Breast epithelium (tissue), 4 donors: ENCODE measurements around the gene TEAD3. TPM values are rescaled to one million over a fixed set of nuclear protein-coding genes. Genes with fewer than 3 reads are reported as not detected.

Experiments
- DNase-seq, 2 donors: peaks; one replicate each; pipeline ENCODE4 v3.0.0-alpha.2; 2019; ENCODE audit warnings: low spot score in 2 of 2
- H3K27ac ChIP-seq, 2 donors: fragments of 200-600 bp; sonication (generic) in 1 of 2; one replicate each; pipeline ENCODE4 v1.5.1; 2016 to 2019; ENCODE audit warnings: mild to moderate bottlenecking in 1 of 2
- H3K27me3 ChIP-seq, 2 donors: fragments of 200-600 bp; sonication (generic) in 1 of 2; one replicate each; pipeline versions ENCODE4 v1.5.1 to v1.6.0; 2017 to 2019; ENCODE audit warnings: control low read depth in 1 of 2, mild to moderate bottlenecking in 1 of 2
- H3K36me3 ChIP-seq: fragments of 200-600 bp; one replicate; pipeline ENCODE4 v1.5.1; 2019
- H3K4me1 ChIP-seq, 2 donors: fragments of 200-600 bp; sonication (generic); one replicate each; pipeline ENCODE4 v1.5.1; 2016 to 2019; ENCODE audit warnings: control low read depth in 1 of 2
- H3K4me3 ChIP-seq, 3 donors: fragments of 200-600 bp; sonication (generic); 1 replicate in 2 of 3; 2 replicates in 1 of 3; pipeline ENCODE4 v1.5.1; 2016 to 2019; ENCODE audit warnings: mild to moderate bottlenecking in 3 of 3, moderate library complexity in 2 of 3
- H3K9me3 ChIP-seq, 2 donors: fragments of 200-600 bp; sonication (generic) in 1 of 2; one replicate each; pipeline ENCODE4 v1.5.1; 2016 to 2019; ENCODE audit warnings: control low read depth in 1 of 2
- POLR2A ChIP-seq: fragments of 450-650 bp; IDR thresholded peaks from one replicate; pipeline ENCODE4 v1.6.1; 2016; ENCODE audit warnings: antibody characterized with exemption, mild to moderate bottlenecking, moderate library complexity
- POLR2AphosphoS5 ChIP-seq, 3 donors: sonication (generic); formaldehyde crosslinking; IDR thresholded peaks; one replicate each; pipeline ENCODE4 v1.6.1; 2017; ENCODE audit warnings: antibody characterized with exemption in 3 of 3
- intact Hi-C: fragments of 100-400 bp; cut with DNase I; formaldehyde crosslinking; loops from one replicate; pipeline ENCODE4 v1.15.1; 2023; ENCODE audit warnings: low total_unique reads
- total RNA-seq, 3 donors: library from RNA; depleted of rRNA; stranded (reverse); fragments of >200 nt; gene quantifications; one replicate each; pipeline ENCODE4 v1.1.0, GENCODE V29; 2016
- TF ChIP-seq, protein P1 (sequence below), 3 donors: fragments of 450-650 bp; IDR thresholded peaks; one replicate each; pipeline ENCODE4 v1.5.1; 2016 to 2017; ENCODE audit warnings: antibody characterized with exemption in 3 of 3, mild to moderate bottlenecking in 3 of 3, moderate library complexity in 3 of 3

TEAD3 gene
- total RNA-seq, 3 donors from 2014 or later: 5.6 to 28.2 (median 26.2) TPM

DNA sequence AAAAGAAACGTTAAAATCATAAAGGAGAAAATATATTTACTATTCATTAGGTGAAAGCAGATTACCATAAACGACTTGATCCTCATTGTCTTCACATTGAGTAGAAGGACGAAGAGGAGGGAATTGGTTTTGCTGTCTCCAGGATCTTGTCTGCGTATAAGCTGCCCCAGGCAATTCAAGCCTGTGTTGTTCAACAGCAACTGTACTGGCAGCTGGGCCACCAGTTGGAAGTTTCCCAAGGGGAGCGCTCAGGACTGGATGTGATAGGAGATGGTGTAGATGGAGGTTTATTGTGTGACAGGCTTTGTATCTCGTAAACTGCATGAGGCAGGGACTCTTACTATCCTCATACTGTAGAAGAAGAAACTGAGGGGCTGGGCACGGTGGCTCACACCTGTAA lies 48.7 kb downstream of the TEAD3 start:
- no peaks in the 10 kb centered on the region for H3K36me3 ChIP-seq
- no peak for DNase-seq
- H3K9me3 ChIP-seq: no peaks in the 10 kb centered on the region
- H3K27me3 ChIP-seq: no peaks in the 10 kb centered on the region
- no peaks in the 10 kb centered on the region for H3K4me1 ChIP-seq
- TF ChIP-seq POLR2A (no peak), POLR2AphosphoS5 (IDR thresholded peaks at IDR 0.05) (no peak)
- TF ChIP-seq, protein P1, sequence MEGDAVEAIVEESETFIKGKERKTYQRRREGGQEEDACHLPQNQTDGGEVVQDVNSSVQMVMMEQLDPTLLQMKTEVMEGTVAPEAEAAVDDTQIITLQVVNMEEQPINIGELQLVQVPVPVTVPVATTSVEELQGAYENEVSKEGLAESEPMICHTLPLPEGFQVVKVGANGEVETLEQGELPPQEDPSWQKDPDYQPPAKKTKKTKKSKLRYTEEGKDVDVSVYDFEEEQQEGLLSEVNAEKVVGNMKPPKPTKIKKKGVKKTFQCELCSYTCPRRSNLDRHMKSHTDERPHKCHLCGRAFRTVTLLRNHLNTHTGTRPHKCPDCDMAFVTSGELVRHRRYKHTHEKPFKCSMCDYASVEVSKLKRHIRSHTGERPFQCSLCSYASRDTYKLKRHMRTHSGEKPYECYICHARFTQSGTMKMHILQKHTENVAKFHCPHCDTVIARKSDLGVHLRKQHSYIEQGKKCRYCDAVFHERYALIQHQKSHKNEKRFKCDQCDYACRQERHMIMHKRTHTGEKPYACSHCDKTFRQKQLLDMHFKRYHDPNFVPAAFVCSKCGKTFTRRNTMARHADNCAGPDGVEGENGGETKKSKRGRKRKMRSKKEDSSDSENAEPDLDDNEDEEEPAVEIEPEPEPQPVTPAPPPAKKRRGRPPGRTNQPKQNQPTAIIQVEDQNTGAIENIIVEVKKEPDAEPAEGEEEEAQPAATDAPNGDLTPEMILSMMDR (IDR thresholded peaks at IDR 0.05): no peak
- intact Hi-C loops: no loop called here
- H3K27ac ChIP-seq: no peak overlapping the region
- no peak overlapping the region for H3K4me3 ChIP-seq

DNA sequence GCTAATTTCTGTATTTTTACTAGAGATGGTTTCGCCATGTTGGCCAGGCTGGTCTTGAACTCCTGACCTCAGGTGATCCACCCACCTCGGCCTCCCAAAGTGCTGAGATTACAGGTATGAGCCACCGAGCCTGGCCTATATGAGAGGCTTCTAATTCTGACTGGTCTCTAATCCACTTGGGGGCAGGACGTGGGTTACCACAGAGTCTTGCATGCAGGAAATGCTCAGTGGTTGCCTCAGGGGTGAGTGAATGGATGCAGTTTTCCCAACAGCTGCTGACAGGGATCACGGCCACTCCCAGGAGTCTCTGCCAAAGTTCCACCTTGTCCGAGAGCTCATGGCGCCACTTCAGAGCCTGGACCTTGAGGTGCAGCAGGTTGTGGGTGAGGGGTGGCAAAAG lies 51.2 kb downstream of the TEAD3 start:
- TF ChIP-seq, protein P1 (IDR thresholded peaks at IDR 0.05): no peak
- TF ChIP-seq POLR2AphosphoS5 (IDR thresholded peaks at IDR 0.05) (no peak), POLR2A (no peak)
- no peak for DNase-seq
- intact Hi-C loops: no loop called here
- H3K9me3 ChIP-seq: no peaks in the 10 kb centered on the region
- no peaks in the 10 kb centered on the region for H3K4me1 ChIP-seq
- no peak overlapping the region for H3K4me3 ChIP-seq
- no peaks in the 10 kb centered on the region for H3K27me3 ChIP-seq
- no peaks in the 10 kb centered on the region for H3K36me3 ChIP-seq
- no peak overlapping the region for H3K27ac ChIP-seq

DNA sequence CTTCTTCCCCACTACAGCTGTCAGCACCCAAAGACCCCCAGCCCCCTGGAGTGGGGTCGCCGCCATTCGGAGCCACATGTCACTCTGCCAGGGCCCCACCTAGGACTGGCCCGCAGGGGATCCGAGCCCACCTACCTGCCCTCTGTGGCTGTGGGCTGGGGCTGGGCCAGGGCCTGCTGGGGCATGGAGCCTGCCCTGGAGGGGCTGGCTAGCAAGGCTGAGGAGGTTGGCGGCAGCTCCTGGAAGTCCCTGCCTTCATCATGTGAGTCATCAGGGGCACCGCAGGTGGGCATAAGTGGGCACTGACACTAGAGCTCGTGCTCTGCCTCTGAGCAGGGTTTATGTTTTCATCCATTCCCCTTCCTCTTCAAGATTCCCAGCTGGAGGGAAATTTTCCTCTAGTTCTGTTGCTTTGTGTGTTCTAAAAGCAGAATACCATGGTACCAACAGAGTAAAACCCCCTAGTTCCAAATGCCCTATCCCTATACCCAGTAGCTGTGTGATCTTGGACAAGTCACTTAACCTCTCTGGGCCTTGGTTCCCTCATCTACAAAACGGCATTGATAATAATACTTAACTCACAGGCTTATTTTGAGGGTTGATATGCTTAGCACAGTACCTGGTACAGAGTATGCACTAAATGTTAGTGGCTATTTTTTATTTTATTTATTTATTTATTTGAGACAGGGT lies 53.4 kb downstream of the TEAD3 start:
- Histone ChIP-seq H3K36me3 (no peaks in the 10 kb centered on the region), H3K27me3 (no peaks in the 10 kb centered on the region), H3K4me1 (no peaks in the 10 kb centered on the region), H3K27ac (no peak overlapping the region), H3K9me3 (no peaks in the 10 kb centered on the region), H3K4me3 (no peak overlapping the region)
- no peak for DNase-seq
- TF ChIP-seq POLR2A: no peak
- intact Hi-C loops: no loop called here

DNA sequence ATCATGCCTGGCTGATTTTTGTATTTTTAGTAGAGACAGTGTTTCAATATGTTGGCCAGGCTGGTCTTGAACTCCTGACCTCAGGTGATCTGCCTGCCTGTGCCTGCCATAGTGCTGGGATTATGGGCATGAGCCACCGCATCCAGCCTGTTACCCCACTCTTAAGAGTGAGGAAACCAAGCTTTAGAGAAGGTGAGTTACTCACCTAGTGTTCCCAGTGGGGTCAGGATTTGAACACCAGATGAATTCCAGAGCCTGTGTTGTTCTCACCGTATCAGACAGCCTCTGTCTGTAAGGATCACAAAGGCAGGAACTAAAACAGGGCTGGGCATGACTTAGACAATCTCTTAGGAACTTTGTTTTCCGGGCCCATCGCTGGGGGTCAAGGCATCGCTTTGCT lies 54.2 kb downstream of the TEAD3 start:
- Histone ChIP-seq H3K27me3 (no peaks in the 10 kb centered on the region), H3K36me3 (no peaks in the 10 kb centered on the region), H3K27ac (no peak overlapping the region), H3K4me1 (no peaks in the 10 kb centered on the region), H3K4me3 (no peak overlapping the region), H3K9me3 (no peaks in the 10 kb centered on the region)
- intact Hi-C loops: no loop called here
- DNase-seq: no peak
- no peak for TF ChIP-seq POLR2AphosphoS5 (IDR thresholded peaks at IDR 0.05)
- TF ChIP-seq, protein P1 (IDR thresholded peaks at IDR 0.05): no peak
- TF ChIP-seq POLR2A: no peak

DNA sequence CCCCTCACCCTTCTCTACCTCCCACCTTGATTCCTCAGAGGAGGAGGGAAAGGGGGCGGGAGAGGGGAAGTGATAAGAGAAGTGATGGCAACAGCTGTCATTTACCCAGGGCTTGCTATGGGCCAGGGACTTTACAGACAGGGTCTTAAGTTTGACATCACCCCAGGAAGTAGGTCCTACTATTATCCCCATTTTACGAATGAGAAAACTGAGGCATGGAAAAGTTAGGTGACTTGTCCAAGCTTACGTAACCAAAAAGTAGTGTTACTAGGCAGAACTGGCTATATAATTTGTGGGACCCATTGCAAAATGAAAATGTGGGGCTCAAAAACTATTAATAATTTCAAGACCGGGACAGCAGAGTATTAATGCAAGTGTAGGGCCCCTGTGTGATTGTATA lies 55.2 kb downstream of the TEAD3 start:
- intact Hi-C loops: no loop called here
- no peak overlapping the region for H3K4me3 ChIP-seq
- H3K27me3 ChIP-seq: no peaks in the 10 kb centered on the region
- no peaks in the 10 kb centered on the region for H3K36me3 ChIP-seq
- DNase-seq: no peak
- no peak for TF ChIP-seq POLR2AphosphoS5 (IDR thresholded peaks at IDR 0.05)
- TF ChIP-seq POLR2A: no peak
- TF ChIP-seq, protein P1 (IDR thresholded peaks at IDR 0.05): no peak
- no peaks in the 10 kb centered on the region for H3K4me1 ChIP-seq
- no peak overlapping the region for H3K27ac ChIP-seq
- H3K9me3 ChIP-seq: no peaks in the 10 kb centered on the region
